Activated CD4-positive, alpha-beta T cell treated with anti-CD3 and anti-CD28 coated beads for 24 hours (primary cell): ENCODE measurements around the gene SPOCK1.

ENCODE experiments used
- DNase-seq, 2 donors: peaks; one replicate each; pipeline ENCODE4 v3.0.0-alpha.2; 2020; ENCODE audit warnings: low read depth in 2 of 2

Gene SPOCK1

DNA sequence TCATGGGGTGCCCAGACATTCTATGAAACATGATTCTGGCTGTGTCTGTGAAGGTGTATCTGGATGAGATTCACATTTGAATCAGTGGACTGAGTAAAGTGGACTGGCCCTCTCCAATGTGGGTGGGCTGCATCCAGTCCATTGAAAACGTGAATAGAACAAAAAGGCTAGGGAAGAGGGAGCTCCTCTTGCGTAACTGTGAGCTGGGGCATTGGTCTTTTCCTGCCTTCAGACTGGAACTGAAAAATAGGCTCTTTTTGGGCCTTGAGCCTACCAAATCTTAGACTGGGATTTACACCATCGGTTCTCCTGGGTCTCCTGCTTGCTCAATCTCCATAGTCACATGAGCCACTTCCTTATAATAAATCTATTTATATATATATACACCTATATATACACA is 170.1 kb downstream of the SPOCK1 start:
- no peak for DNase-seq

DNA sequence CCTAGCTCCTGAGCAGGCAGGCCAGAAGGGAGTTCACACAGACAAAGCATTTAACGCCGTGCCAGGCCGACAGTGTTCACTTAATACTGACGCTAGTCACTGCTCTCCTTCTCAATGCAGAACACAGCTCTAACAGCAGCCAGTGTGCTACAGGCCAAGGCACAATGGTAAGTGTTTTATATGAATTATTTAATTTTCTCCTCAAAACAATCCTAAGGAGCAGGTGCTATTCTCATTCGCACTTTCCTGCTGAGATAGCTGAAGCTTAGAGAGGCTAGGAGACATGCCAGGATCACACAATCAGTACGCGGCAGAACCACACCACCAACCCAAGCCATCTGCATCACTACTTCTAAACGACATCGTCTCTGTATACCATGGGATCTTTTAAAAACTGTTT is 170.7 kb downstream of the SPOCK1 start:
- no peak for DNase-seq

DNA sequence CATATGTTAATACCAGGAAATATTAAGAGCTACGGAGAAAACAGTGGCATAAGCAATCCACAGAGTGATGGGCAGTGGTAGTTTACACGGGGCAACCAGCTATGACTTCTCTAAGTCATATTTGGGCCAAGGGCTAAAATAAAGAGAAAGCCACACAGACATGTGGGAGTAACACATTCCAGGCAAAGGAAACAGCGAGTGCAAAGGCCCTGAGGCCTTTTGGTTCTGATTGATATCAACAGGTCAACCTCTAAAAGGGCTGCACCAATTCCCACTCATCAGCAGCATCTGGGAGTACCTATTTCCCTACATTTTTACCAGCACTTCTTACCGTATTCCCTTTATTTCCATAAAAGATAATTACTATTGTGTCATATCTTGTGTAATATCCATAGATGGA is 173.4 kb downstream of the SPOCK1 start:
- no peak for DNase-seq

DNA sequence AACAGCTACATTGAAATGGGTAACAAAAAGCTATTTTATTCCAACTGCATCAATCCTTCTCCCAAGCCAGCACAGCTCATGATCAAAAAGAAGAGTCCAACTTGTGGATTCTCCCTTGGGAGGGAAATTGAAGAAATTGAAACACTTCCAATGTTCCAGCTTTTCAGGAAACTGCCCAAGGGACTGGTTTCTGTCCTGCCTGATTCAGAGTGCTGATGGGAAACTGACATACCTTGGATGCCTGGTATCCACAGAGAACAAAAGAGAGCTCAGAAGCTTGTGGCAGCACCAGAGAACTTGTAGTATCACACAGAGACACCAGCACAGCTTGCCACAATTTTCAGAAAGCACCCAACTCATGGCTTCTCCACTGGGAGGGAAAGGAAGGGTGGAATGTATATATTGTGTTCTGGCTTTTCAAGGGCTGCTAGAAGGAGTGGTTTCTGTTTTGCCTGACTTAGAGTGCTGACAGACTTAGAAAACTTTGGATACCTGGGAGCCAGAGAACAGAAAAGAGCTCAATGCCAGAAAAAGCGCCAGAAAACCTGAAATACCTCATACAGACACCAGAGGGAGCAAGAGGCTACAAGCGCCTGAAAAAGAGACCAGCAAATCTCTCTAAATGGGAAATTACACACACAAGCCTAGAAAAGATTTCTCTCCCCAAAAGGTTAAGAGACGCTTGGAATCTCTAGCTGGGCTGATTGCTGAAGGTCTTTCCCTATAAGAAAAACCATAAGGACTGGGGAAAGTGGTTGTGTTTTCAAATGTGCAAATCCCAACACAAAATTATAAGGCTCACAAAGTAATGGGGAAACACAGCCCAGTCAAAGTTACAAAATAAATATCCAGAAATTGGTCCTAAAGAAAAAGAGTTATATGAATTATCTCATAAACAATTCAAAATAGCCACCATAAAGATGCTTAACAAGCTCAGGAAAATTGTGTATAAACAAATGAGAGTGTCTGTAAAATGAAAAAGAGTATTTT is 178.8 kb downstream of the SPOCK1 start:
- DNase-seq: peak in 1 of 2 donors; percentile 6

DNA sequence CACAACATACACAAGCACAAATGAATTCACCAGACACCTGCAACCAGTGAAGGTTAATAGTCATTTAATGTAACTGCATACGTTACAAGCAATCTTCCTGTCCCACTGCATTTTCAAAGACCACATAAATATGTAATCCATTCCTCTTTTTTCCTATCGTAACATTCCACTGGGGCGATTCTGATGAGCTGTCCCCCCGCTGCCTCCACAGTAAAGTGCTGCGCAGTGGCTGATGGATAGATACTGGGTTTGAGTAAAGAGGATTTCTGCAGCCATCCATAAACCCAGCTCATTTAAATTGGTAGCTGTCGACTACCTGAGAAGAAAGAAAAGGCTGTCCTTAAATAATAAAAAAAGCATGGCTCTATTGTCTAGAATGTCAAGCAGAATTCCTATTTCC is 181.1 kb downstream of the SPOCK1 start:
- DNase-seq: no peak

DNA sequence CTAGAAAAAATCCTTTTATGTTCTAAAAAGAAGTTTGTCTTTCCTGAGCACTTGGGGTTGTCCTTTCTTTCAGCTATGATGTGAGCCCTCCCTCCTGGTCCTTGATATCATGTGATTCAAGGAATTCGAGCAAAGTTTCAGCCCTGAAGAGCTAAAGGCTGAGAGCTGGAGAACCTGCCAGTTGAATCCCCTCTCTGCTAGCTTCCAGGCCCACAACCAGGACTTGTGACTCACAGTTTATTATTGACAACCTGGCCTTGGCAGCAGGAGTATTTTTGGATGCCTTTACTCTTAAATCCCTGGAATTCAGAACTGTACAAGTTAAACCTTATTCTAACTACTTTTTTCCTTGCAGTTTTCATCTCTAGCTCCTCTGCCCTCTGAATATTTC is 182.8 kb downstream of the SPOCK1 start:
- no peak for DNase-seq

DNA sequence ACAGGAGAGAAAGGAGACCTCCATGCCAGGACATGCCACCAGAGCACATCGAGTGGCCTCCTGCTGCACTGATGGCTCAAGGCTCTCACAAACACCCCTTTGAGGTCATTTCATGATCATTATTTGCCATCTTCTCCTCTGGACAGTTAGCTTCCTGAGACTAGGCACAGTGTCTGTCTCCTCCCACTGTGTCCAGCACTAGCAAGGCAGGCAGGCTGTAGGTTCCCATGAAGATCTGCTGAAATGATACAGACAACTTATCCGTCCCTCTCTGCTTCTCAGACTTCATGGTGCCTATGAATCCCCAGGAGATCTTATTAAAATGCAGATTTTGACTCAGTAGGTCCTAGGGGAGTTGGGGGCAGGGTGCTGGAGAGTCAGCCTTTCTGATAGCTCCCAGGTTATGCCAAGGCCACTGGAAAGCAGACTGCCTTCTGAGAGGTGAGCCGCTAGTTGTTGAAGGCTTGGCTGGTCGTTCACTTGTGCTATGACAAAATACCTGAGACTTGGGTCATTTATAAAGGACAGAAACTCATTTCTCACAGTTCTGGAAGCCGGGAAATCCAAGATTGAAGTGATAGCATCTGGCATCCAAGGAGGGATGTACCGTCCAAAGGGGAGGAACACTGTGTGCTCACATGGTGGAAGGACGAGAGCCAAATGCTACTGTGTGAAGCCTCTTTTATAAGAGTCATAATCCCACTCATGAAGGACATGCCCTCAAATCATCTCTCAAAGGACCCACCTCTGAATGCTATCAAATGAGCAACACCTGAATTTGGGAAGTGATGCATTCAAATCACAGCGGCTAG is 183.4 kb downstream of the SPOCK1 start:
- no peak for DNase-seq

DNA sequence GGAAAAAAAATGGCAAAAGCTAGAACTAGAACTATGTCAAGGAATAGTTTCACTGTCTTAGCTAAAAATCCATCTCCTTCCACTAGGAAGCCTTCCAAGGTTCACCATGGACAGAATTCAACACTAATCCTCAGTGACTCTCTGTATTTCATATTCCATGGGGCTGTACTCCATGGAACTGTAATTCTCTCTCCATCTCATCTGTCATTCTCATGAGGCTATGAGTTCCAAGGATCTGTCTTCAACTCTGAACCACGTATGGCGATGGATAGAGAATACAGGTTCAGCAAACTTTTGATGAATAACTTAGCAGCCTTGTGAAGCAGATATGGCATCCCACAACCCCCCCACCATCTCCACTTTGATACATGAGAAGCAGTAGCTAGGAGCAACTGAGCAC is 184.0 kb downstream of the SPOCK1 start:
- DNase-seq: no peak

DNA sequence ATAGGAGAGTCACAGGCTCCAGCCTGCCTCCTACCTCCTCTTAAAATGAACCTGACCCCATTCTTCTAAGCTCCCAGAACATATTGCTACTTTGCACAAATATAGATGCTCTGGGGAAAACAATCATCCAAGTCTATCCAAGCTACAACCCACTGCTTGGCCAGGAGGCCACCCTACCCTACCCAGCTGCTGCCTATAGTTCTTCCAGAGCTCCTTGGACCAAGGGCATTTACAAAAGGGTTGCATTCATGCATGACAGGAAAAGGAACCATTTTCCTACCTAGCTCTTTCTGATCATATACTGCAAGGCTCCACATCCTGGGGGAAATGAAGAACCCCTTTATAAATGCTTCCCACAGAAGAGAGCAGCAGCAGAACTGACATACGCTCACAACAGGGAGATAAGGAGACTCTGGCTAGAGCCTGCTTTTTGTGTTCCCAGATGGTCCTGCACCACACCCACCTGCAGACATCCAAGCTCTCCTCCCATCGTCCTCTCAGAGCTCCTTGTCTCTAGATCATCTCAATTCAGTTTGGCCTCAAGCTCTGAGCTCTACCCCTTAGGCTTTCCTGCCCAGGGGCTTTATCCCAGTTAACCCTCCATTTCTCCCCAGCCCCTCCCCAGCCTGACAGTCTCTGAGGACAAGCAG is 185.5 kb downstream of the SPOCK1 start:
- no peak for DNase-seq

DNA sequence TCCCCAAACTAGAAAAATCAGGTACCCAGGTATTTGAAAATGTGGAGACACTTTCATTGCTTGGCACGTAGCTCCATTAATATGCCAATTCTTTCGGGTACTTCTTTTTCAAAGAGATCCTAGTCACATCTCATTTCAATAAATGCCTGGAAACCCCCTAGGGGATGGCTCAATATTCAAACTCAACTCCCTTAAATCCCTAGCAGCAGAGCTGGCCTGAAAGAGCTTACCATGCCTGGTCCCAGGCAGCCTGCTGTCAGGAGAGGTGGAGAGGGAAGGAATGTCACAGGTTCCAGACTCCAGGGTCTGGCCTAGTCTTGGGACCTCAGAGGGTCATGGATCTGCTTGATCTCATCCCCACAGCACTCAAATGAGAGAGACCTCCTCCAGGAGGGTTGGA is 187.1 kb downstream of the SPOCK1 start:
- DNase-seq: no peak

DNA sequence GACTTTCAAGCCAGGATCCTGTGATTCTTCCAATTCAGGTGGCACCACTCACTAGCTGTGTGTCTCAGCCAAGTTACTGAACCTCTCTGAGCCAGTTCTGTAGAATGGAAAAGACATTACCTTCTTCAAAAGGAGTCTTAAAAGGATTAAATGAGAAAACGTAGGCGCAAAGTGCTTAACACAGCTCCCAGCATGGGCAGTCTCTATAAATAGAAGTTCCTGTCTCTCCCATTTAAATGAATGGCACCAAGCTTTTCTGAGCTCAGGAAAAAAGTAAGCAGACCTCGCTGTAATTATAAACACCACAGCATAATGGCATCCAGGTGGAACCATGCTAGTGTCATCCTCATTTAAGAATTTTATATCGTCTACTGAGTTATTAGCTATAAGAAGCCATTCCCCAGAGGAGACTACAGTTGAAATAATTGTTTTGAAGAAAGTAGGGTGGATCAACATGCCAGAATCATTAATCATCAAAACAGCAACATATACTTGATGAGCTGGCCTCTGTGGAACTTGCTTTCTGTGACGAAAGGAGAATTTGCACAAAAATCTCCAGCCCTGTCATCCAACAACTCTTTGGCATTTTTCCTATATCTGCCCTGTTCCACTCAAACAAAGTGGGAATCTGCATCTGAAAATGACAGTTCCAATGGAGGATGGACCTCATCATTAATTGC is 188.9 kb downstream of the SPOCK1 start:
- DNase-seq: no peak

DNA sequence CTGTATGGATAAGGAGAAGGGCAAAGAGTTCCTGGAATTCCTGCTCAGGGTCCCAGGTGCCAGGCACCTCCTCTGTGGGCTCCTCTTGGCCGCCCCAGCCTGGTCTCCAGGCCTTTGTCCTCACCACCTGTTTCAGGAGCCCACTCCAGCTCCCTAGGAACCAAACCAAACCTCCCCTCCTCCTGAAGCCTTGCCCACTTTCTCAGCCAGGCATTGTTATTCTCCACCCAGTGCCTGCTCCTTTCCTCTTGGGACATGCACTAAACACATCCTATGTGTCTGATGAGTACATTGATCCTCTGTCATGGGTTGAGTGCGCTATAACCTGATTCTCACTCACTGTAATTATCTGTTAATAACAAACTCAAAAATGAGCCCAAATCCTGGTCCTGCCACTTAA is 189.8 kb downstream of the SPOCK1 start:
- DNase-seq: no peak

DNA sequence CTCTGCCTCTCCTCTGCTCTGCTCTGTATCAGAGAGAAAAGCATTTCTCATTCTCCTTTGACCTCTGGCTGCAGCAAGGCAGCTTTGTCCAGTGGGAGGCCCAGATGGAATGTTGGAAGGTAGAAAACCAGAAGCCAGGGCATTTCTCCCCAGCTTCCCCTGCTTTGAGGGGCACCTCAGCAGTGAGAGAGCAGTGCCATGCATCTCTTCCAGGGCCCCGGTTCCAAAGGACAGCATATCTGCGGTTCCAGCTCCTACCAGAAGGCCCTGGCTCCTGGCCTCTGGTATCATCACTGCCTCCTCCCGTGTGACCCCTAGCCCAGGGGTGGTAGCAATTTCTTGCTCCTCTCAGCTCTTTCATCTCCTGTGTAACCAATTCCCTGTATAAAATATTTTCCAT is 190.8 kb downstream of the SPOCK1 start:
- DNase-seq: no peak

DNA sequence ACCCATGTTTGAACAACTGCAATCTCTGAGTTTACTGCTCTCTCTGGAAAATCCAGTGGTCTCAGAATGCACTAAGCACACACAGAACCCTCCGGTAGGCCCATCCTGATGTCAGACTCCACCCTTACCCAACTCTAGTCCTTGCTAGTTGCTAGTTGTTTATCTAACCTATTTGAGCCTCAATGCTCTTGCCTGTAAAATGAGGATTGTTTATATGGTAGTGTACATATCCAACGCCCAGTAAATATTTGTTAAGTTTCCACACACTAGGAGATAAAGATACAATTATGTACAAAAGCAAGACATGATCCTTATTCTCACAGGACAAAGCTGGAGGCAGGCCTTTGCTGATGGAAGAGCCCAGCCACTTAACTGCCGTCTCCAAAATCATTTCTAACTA is 192.2 kb downstream of the SPOCK1 start:
- DNase-seq: no peak

DNA sequence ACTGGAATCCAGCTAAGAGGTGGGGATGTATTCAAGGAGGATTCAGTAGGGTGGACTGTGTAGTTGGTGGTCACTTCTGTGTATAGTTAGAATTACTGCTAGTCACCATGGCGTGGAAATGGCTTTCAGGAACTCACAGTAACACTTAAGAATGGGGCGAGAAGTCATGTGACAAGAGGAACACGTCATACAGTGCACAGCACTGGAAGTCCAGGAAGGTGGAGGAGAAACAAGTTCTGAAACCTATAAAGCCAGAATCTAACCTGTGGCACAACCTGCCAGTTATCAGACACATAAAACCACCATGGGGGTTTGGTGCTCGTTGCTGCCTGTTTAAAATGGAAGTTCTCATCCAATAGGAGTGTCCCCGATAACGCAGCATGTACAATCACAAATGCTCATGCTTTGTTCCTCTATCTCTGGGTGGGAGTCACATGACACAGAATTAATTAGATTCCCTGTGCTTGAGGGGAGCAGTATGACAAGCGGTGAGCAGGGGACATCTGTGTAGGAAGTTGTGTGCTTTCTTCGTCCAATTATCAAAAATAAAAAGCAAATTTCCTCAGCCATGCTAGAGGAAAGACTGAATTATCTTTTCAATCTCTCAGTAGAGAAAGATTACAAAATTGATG is 193.0 kb downstream of the SPOCK1 start:
- no peak for DNase-seq

DNA sequence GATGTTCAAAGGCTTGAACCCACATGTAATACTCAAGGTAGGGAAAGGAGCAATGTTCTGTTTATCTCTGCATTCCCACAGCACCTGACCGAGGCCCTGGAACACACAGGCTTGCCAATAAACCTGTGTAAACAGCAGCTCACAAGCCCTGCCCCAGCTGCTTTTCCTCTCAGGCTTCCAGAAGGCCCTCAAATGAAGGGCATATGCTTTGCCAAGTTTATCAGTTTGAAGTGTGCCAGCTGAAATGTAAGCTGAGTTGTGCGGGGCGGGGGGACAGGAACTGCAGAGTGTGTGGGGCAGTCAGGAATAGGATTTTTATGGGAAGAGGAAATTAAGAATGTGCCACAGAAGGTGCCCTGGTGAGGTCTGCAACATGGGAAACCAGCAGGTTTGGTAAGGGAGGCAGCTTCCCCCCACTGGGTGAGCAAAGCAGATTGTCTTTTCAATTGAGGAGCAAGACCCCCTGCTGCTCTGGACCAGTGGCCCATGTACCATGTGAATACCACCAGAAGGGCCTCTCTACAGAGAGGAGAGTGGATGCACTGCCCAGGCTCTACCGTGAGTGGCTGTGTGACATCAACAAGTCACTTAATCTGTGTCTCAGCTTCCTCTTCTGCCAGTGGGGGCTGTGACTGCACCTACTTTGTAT is 194.8 kb downstream of the SPOCK1 start:
- no peak for DNase-seq

DNA sequence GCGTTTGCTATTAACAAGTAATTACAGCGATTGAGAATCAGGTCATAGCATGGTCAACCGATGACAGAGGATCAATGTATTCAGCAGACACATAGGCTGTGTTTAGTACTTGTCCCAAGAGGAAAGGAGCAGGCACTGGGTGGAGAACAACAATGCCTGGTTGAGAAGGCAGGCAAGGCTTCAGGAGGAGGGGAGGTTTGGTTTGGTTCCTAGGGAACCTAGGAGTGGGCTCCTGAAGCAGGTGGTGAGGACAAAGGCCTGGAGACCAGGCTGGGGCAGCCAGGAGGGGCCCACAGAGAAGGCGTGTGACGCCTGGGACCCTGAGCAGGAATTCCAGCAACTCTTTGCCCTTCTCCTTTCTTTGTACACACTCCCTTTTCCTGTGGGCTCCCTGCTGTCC is 195.6 kb downstream of the SPOCK1 start:
- no peak for DNase-seq

DNA sequence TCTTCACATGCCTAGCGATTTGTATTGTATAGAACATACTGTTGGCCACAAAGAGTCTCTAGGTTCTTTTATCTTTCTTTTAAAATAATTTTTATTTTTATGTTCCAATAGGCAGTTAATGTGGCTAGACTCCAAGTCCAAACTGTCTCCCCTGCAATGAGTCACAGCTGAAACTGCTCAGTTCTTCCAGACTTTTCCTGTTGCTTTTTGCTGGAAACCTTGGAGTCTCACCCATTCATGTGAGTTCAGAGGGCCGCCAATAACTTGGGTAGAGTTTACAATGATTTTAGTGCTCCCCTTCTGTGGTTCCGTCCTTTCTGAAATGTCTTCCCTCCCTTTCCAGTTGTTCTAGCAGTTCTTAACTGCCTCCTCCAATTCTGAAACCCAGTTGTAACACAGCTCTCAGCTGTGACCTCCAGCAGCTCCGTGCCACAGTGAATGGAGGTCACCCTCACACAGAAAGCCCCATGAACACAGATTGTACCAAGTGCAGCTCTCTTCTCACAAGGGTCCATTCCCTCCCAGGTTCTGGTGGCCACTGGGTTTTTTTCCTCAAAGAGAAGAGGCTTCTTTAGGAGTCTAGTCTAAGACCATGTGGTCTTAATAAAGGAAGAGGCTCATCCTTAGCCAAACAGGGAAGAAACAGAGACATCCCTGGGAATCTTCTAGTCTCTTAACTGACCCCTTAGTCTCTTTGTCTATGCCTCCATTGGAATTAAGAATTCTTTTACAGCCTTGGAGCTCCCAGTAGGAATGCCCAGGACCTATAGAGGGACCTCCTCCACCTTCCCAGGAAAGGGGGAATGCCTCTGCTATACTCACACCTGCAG is 198.5 kb downstream of the SPOCK1 start:
- no peak for DNase-seq

DNA sequence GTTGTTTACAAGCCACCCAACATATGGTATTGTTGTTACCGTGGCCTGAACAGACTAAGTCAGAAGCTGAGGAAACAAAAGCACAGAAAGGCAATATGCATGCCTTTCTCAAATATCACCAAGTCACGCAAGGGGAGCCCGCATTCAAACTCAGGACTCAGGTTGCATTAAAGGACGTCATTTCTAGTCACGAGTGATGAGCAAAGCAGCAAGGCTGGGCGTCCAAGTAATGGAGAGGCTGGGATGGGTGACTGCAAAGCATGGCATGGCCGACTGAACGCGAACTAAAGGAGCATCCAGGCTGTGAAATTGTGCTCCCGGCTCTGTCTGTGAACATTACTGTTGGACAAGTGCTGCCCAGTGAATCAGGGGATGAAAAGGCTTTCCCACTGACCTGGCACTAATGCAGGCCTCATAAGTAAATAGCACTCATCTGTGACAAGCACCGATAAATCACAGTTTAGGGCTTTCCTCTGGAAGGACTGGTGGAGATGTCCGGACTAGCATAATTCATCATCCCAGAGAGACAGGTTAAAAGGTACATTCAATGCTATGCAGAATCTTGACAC is 202.8 kb downstream of the SPOCK1 start:
- no peak for DNase-seq

DNA sequence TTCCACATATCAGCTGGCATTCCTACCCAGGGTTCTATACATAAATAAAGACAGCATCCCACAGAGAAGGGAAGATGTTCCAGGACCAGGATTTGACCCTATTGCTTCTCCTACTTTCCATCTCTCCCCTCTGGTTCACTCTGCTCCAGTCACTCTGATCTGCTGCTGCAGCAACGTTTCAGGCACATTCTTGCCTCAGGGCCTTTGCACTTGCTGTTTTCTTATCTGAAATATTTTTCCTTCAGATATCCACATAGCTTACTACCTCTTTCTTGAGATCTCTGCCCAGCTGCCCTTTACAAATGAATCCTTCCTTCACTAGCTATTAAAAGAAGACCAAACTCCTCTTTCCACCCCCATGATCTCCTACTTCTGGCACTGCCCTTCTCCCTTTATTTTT is 204.5 kb downstream of the SPOCK1 start:
- DNase-seq: no peak
